ENCODE results near the gene NTN4.

The NTN4 gene

GRCh38 chr12:95715177-95715576, 75.4 kb downstream of the NTN4 start:
- H3K36me3 ChIP-seq (ENCODE audit: control insufficient read depth in 1 of 2, insufficient read depth in 2 of 2, low read length in 2 of 2) = no peaks in the 10 kb centered on the region
- H3K9me3 ChIP-seq (ENCODE audit: control insufficient read depth in 1 of 2, low read length in 2 of 2) = no peaks in the 10 kb centered on the region

GRCh38 chr12:95712269-95712668, 78.3 kb downstream of the NTN4 start:
- no peaks in the 10 kb centered on the region for H3K27me3 ChIP-seq (ENCODE audit: control insufficient read depth in 1 of 2, insufficient read depth in 2 of 2, low read length in 2 of 2)
- no peak overlapping the region for H3K9ac ChIP-seq (ENCODE audit: low read depth in 1 of 2, low read length in 2 of 2)
- no peak overlapping the region for H3K27ac ChIP-seq (ENCODE audit: low read depth, low read length)
- no peaks in the 10 kb centered on the region for H3K36me3 ChIP-seq (ENCODE audit: control insufficient read depth in 1 of 2, insufficient read depth in 2 of 2, low read length in 2 of 2)
- H3K4me3 ChIP-seq (ENCODE audit: low read depth in 1 of 2, low read length in 2 of 2) = no peak overlapping the region
- H3K4me1 ChIP-seq (ENCODE audit: control insufficient read depth in 1 of 2, insufficient read depth in 2 of 2, low read length in 2 of 2) = no peaks in the 10 kb centered on the region
- H3K9me3 ChIP-seq (ENCODE audit: control insufficient read depth in 1 of 2, low read length in 2 of 2) = no peaks in the 10 kb centered on the region

More at GRCh38 chr12:95715177-95715576, 75.4 kb downstream of the NTN4 start:
- Histone ChIP-seq H3K27ac (ENCODE audit: low read depth, low read length) (no peak overlapping the region), H3K4me1 (ENCODE audit: control insufficient read depth in 1 of 2, insufficient read depth in 2 of 2, low read length in 2 of 2) (peaks cover 0 to 7% of the 10 kb centered on the region in 2 donors), H3K4me3 (ENCODE audit: low read depth in 1 of 2, low read length in 2 of 2) (no peak overlapping the region), H3K9ac (ENCODE audit: low read depth in 1 of 2, low read length in 2 of 2) (no peak overlapping the region), H3K27me3 (ENCODE audit: control insufficient read depth in 1 of 2, insufficient read depth in 2 of 2, low read length in 2 of 2) (no peaks in the 10 kb centered on the region)

GRCh38 chr12:95710386-95710785, 80.2 kb downstream of the NTN4 start:
- no peak overlapping the region for H3K27ac ChIP-seq (ENCODE audit: low read depth, low read length)
- no peaks in the 10 kb centered on the region for H3K4me1 ChIP-seq (ENCODE audit: control insufficient read depth in 1 of 2, insufficient read depth in 2 of 2, low read length in 2 of 2)
- H3K9me3 ChIP-seq (ENCODE audit: control insufficient read depth in 1 of 2, low read length in 2 of 2) = no peaks in the 10 kb centered on the region
- H3K27me3 ChIP-seq (ENCODE audit: control insufficient read depth in 1 of 2, insufficient read depth in 2 of 2, low read length in 2 of 2) = no peaks in the 10 kb centered on the region
- H3K36me3 ChIP-seq (ENCODE audit: control insufficient read depth in 1 of 2, insufficient read depth in 2 of 2, low read length in 2 of 2) = no peaks in the 10 kb centered on the region
- H3K4me3 ChIP-seq (ENCODE audit: low read depth in 1 of 2, low read length in 2 of 2) = no peak overlapping the region
- no peak overlapping the region for H3K9ac ChIP-seq (ENCODE audit: low read depth in 1 of 2, low read length in 2 of 2)

- Histone ChIP-seq H3K4me3 (ENCODE audit: low read depth in 1 of 2, low read length in 2 of 2) (no peak overlapping the region), H3K4me1 (ENCODE audit: control insufficient read depth in 1 of 2, insufficient read depth in 2 of 2, low read length in 2 of 2) (no peaks in the 10 kb centered on the region), H3K9ac (ENCODE audit: low read depth in 1 of 2, low read length in 2 of 2) (no peak overlapping the region), H3K27me3 (ENCODE audit: control insufficient read depth in 1 of 2, insufficient read depth in 2 of 2, low read length in 2 of 2) (no peaks in the 10 kb centered on the region), H3K9me3 (ENCODE audit: control insufficient read depth in 1 of 2, low read length in 2 of 2) (no peaks in the 10 kb centered on the region), H3K27ac (ENCODE audit: low read depth, low read length) (no peak overlapping the region), H3K36me3 (ENCODE audit: control insufficient read depth in 1 of 2, insufficient read depth in 2 of 2, low read length in 2 of 2) (no peaks in the 10 kb centered on the region)
These were observed 81.4 kb downstream of the NTN4 start for GRCh38 chr12:95709152-95709551.

GRCh38 chr12:95705143-95705542, 85.4 kb downstream of the NTN4 start:
- H3K4me1 ChIP-seq (ENCODE audit: control insufficient read depth in 1 of 2, insufficient read depth in 2 of 2, low read length in 2 of 2) = no peaks in the 10 kb centered on the region
- no peaks in the 10 kb centered on the region for H3K9me3 ChIP-seq (ENCODE audit: control insufficient read depth in 1 of 2, low read length in 2 of 2)
- no peak overlapping the region for H3K27ac ChIP-seq (ENCODE audit: low read depth, low read length)
- no peaks in the 10 kb centered on the region for H3K27me3 ChIP-seq (ENCODE audit: control insufficient read depth in 1 of 2, insufficient read depth in 2 of 2, low read length in 2 of 2)
- H3K36me3 ChIP-seq (ENCODE audit: control insufficient read depth in 1 of 2, insufficient read depth in 2 of 2, low read length in 2 of 2) = no peaks in the 10 kb centered on the region
- H3K4me3 ChIP-seq (ENCODE audit: low read depth in 1 of 2, low read length in 2 of 2) = no peak overlapping the region
- H3K9ac ChIP-seq (ENCODE audit: low read depth in 1 of 2, low read length in 2 of 2) = no peak overlapping the region

- no peaks in the 10 kb centered on the region for H3K27me3 ChIP-seq (ENCODE audit: control insufficient read depth in 1 of 2, insufficient read depth in 2 of 2, low read length in 2 of 2)
- no peak overlapping the region for H3K9ac ChIP-seq (ENCODE audit: low read depth in 1 of 2, low read length in 2 of 2)
- no peaks in the 10 kb centered on the region for H3K36me3 ChIP-seq (ENCODE audit: control insufficient read depth in 1 of 2, insufficient read depth in 2 of 2, low read length in 2 of 2)
- H3K4me3 ChIP-seq (ENCODE audit: low read depth in 1 of 2, low read length in 2 of 2) = no peak overlapping the region
- no peaks in the 10 kb centered on the region for H3K4me1 ChIP-seq (ENCODE audit: control insufficient read depth in 1 of 2, insufficient read depth in 2 of 2, low read length in 2 of 2)
- no peaks in the 10 kb centered on the region for H3K9me3 ChIP-seq (ENCODE audit: control insufficient read depth in 1 of 2, low read length in 2 of 2)
- no peak overlapping the region for H3K27ac ChIP-seq (ENCODE audit: low read depth, low read length)
These were observed 86.6 kb downstream of the NTN4 start for GRCh38 chr12:95703986-95704385.

DNA sequence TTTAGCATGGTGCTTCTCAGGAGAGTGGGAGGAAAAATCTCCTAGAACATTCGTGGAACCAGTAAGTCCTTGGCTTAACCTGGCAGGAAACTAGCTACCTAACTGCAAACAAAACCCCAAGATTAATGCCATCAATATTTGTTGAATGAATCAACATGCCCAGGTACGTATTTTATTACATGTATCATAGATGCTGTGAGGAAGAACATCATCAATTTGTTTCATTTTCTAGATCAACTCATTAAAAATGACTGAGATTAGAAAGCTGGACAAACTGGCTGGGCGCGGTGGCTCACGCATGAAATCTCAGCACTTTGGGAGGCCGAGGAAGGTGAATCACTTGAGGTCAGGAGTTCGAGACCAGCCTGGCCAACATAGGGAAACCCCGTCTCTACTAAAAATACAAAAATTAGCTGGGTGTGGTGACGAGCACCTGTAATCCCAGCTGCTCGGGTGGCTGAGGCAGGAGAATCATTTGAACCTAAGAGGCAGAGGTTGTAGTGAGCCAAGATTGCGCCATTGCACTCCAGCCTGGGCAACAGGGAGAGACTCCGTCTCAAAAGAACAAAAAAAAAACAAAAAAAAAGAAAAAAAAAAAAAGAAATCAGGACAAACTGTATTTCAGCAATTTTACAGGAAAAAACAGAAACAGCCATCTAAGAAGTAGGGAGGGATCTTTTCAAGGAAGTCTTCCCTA, 88.7 kb downstream of the NTN4 start:
- H3K9me3 ChIP-seq (ENCODE audit: control insufficient read depth in 1 of 2, low read length in 2 of 2) = no peaks in the 10 kb centered on the region
- H3K27me3 ChIP-seq (ENCODE audit: control insufficient read depth in 1 of 2, insufficient read depth in 2 of 2, low read length in 2 of 2) = no peaks in the 10 kb centered on the region
- no peaks in the 10 kb centered on the region for H3K4me1 ChIP-seq (ENCODE audit: control insufficient read depth in 1 of 2, insufficient read depth in 2 of 2, low read length in 2 of 2)
- no peak overlapping the region for H3K27ac ChIP-seq (ENCODE audit: low read depth, low read length)
- H3K4me3 ChIP-seq (ENCODE audit: low read depth in 1 of 2, low read length in 2 of 2) = no peak overlapping the region
- no peaks in the 10 kb centered on the region for H3K36me3 ChIP-seq (ENCODE audit: control insufficient read depth in 1 of 2, insufficient read depth in 2 of 2, low read length in 2 of 2)
- no peak overlapping the region for H3K9ac ChIP-seq (ENCODE audit: low read depth in 1 of 2, low read length in 2 of 2)

GRCh38 chr12:95701275-95701674, 89.3 kb downstream of the NTN4 start:
- H3K9me3 ChIP-seq (ENCODE audit: control insufficient read depth in 1 of 2, low read length in 2 of 2) = no peaks in the 10 kb centered on the region
- no peaks in the 10 kb centered on the region for H3K27me3 ChIP-seq (ENCODE audit: control insufficient read depth in 1 of 2, insufficient read depth in 2 of 2, low read length in 2 of 2)
- H3K4me1 ChIP-seq (ENCODE audit: control insufficient read depth in 1 of 2, insufficient read depth in 2 of 2, low read length in 2 of 2) = no peaks in the 10 kb centered on the region
- H3K36me3 ChIP-seq (ENCODE audit: control insufficient read depth in 1 of 2, insufficient read depth in 2 of 2, low read length in 2 of 2) = no peaks in the 10 kb centered on the region
- H3K4me3 ChIP-seq (ENCODE audit: low read depth in 1 of 2, low read length in 2 of 2) = no peak overlapping the region
- H3K27ac ChIP-seq (ENCODE audit: low read depth, low read length) = no peak overlapping the region
- no peak overlapping the region for H3K9ac ChIP-seq (ENCODE audit: low read depth in 1 of 2, low read length in 2 of 2)

DNA sequence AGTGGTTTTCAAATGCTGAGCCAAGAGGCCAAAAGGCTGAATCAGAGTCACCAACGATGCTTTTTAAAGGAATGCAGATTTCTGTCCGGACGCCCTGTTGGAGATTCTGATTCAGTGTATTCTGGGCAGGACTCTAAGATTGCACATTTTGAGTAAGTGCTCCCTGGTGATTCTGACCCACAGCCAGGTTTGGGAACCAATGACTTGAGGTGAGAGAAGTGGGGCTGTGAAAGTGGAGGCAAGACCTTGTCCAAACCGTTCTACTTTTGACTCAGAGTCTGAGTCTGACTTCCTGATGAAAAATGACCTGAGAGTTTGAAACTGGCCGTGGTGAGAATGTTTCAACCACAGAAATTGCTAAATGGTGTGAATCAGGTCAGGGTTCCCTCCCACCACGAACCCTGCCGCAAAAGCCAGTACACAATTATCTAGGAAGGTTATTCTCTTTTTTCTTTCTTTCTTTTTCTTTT, 90.2 kb downstream of the NTN4 start:
- H3K27ac ChIP-seq (ENCODE audit: low read depth, low read length) = no peak overlapping the region

GRCh38 chr12:95699579-95699978, 91.0 kb downstream of the NTN4 start:
- Histone ChIP-seq H3K9me3 (ENCODE audit: control insufficient read depth in 1 of 2, low read length in 2 of 2) (no peaks in the 10 kb centered on the region), H3K4me3 (ENCODE audit: low read depth in 1 of 2, low read length in 2 of 2) (no peak overlapping the region), H3K4me1 (ENCODE audit: control insufficient read depth in 1 of 2, insufficient read depth in 2 of 2, low read length in 2 of 2) (no peaks in the 10 kb centered on the region), H3K36me3 (ENCODE audit: control insufficient read depth in 1 of 2, insufficient read depth in 2 of 2, low read length in 2 of 2) (no peaks in the 10 kb centered on the region), H3K27me3 (ENCODE audit: control insufficient read depth in 1 of 2, insufficient read depth in 2 of 2, low read length in 2 of 2) (no peaks in the 10 kb centered on the region), H3K27ac (ENCODE audit: low read depth, low read length) (no peak overlapping the region), H3K9ac (ENCODE audit: low read depth in 1 of 2, low read length in 2 of 2) (no peak overlapping the region)

More for the DNA sequence above, 90.2 kb downstream of the NTN4 start:
- H3K27me3 ChIP-seq (ENCODE audit: control insufficient read depth in 1 of 2, insufficient read depth in 2 of 2, low read length in 2 of 2) = no peaks in the 10 kb centered on the region
- H3K9me3 ChIP-seq (ENCODE audit: control insufficient read depth in 1 of 2, low read length in 2 of 2) = no peaks in the 10 kb centered on the region
- H3K4me1 ChIP-seq (ENCODE audit: control insufficient read depth in 1 of 2, insufficient read depth in 2 of 2, low read length in 2 of 2) = no peaks in the 10 kb centered on the region
- no peak overlapping the region for H3K4me3 ChIP-seq (ENCODE audit: low read depth in 1 of 2, low read length in 2 of 2)
- no peak overlapping the region for H3K9ac ChIP-seq (ENCODE audit: low read depth in 1 of 2, low read length in 2 of 2)
- no peaks in the 10 kb centered on the region for H3K36me3 ChIP-seq (ENCODE audit: control insufficient read depth in 1 of 2, insufficient read depth in 2 of 2, low read length in 2 of 2)

All from duodenal mucosa (tissue), 2 donors.